BLaER1 (cell line): Measurements from ENCODE around the gene SLC44A2.

Source experiments
- H3K27ac ChIP-seq: shearing (Covaris generic); formaldehyde crosslinking; 2 replicates; pipeline ENCODE4 v1.8.1; 2022
- H3K27me3 ChIP-seq: shearing (Covaris generic); formaldehyde crosslinking; 2 replicates; pipeline ENCODE4 v1.8.1; 2022
- H3K36me3 ChIP-seq: shearing (Covaris generic); formaldehyde crosslinking; 2 replicates; pipeline ENCODE4 v1.8.1; 2022
- H3K4me1 ChIP-seq: shearing (Covaris generic); formaldehyde crosslinking; 2 replicates; pipeline ENCODE4 v1.8.1; 2022
- H3K4me2 ChIP-seq: shearing (Covaris generic); formaldehyde crosslinking; 2 replicates; pipeline ENCODE4 v1.8.1; 2022
- H3K4me3 ChIP-seq: shearing (Covaris generic); formaldehyde crosslinking; 2 replicates; pipeline ENCODE4 v1.8.1; 2022
- H3K9ac ChIP-seq: shearing (Covaris generic); formaldehyde crosslinking; 2 replicates; pipeline ENCODE4 v1.8.1; 2022
- H3K9me3 ChIP-seq: shearing (Covaris generic); formaldehyde crosslinking; 2 replicates; pipeline ENCODE4 v1.8.1; 2022
- H4K20me1 ChIP-seq: shearing (Covaris generic); formaldehyde crosslinking; 2 replicates; pipeline ENCODE4 v1.8.1; 2022
- Cebpa-rat ChIP-seq: shearing (Covaris generic); IDR thresholded peaks from 2 replicates; pipeline ENCODE4 v1.8.1; 2022

Gene SLC44A2

GRCh38 chr19:10615429-10616023 is 9.8 kb upstream of the SLC44A2 start:
- no peak for TF ChIP-seq Cebpa-rat

GRCh38 chr19:10617409-10618121 is 7.8 kb upstream of the SLC44A2 start:
- Histone ChIP-seq H3K9ac (no peak overlapping the region), H4K20me1 (peaks cover 100% of the 10 kb centered on the region), H3K4me3 (no peak overlapping the region), H3K9me3 (peaks cover 4% of the 10 kb centered on the region; the same call in 1 of the 2 replicates), H3K27ac (no peak overlapping the region), H3K36me3 (peaks cover 93% of the 10 kb centered on the region), H3K4me1 (peaks cover 65% of the 10 kb centered on the region), H3K4me2 (no peak overlapping the region), H3K27me3 (no peaks in the 10 kb centered on the region)
- TF ChIP-seq Cebpa-rat = no peak

More at GRCh38 chr19:10615429-10616023, 9.8 kb upstream of the SLC44A2 start:
- H4K20me1 ChIP-seq = peaks cover 100% of the 10 kb centered on the region
- H3K36me3 ChIP-seq = peaks cover 89% of the 10 kb centered on the region
- peak overlapping the region; percentile 55 for H3K4me2 ChIP-seq
- no peak overlapping the region for H3K27ac ChIP-seq
- no peaks in the 10 kb centered on the region for H3K27me3 ChIP-seq
- H3K9me3 ChIP-seq = peaks cover 4% of the 10 kb centered on the region; the same call in 1 of the 2 replicates
- peaks cover 48% of the 10 kb centered on the region for H3K4me1 ChIP-seq
- H3K4me3 ChIP-seq = no peak overlapping the region
- H3K9ac ChIP-seq = no peak overlapping the region; the same call in 1 of the 2 replicates

GRCh38 chr19:10618846-10619245 is 6.5 kb upstream of the SLC44A2 start:
- Histone ChIP-seq H4K20me1 (peaks cover 100% of the 10 kb centered on the region), H3K27ac (no peak overlapping the region), H3K9me3 (no peaks in the 10 kb centered on the region), H3K4me3 (no peak overlapping the region), H3K4me2 (no peak overlapping the region), H3K27me3 (no peaks in the 10 kb centered on the region), H3K4me1 (peaks cover 72% of the 10 kb centered on the region), H3K9ac (no peak overlapping the region), H3K36me3 (peaks cover 93% of the 10 kb centered on the region)
- no peak for TF ChIP-seq Cebpa-rat

- Histone ChIP-seq H3K9me3 (no peaks in the 10 kb centered on the region), H4K20me1 (peaks cover 100% of the 10 kb centered on the region), H3K27ac (no peak overlapping the region), H3K36me3 (peaks cover 98% of the 10 kb centered on the region), H3K4me1 (peaks cover 55% of the 10 kb centered on the region), H3K9ac (no peak overlapping the region), H3K4me2 (peak overlapping the region; percentile 27; the same call in 1 of the 2 replicates), H3K27me3 (no peaks in the 10 kb centered on the region), H3K4me3 (no peak overlapping the region)
- no peak for TF ChIP-seq Cebpa-rat
Measured at GRCh38 chr19:10620786-10621185, 4.6 kb upstream of the SLC44A2 start.

- H3K27me3 ChIP-seq = no peaks in the 10 kb centered on the region
- no peak for TF ChIP-seq Cebpa-rat
- H3K9me3 ChIP-seq = no peaks in the 10 kb centered on the region
- no peak overlapping the region for H3K4me3 ChIP-seq
- H3K4me1 ChIP-seq = peaks cover 45% of the 10 kb centered on the region
- peaks cover 99% of the 10 kb centered on the region for H3K36me3 ChIP-seq
- H4K20me1 ChIP-seq = peaks cover 100% of the 10 kb centered on the region
- H3K4me2 ChIP-seq = no peak overlapping the region
- no peak overlapping the region for H3K9ac ChIP-seq
- no peak overlapping the region for H3K27ac ChIP-seq
Measured at GRCh38 chr19:10621966-10622365, 3.4 kb upstream of the SLC44A2 start.

DNA sequence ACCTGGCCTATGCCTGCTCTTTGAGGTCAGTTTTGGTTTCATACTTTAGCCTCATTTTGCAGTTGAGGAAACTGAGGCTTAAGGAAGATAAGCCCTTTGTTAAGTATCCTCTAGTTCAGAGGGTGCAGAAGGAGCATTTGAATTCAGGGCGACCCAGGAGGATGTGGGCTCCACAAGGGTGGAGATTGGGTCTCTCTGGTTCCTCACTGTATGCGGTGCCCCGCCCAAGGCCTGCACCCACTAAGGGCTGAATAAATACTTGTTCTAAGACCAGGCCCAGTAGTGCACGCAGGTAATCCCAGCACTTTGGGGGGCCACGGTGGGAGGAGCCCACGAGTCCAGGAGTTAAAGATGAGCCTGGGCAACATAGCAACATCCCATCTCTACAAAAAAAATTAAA is 768 bp upstream of the SLC44A2 start:
- Histone ChIP-seq H3K4me1 (peaks cover 33% of the 10 kb centered on the region), H3K9ac (peak overlapping the region; percentile 29; the same call in 1 of the 2 replicates)

GRCh38 chr19:10625762-10626138 is 397 bp downstream of the SLC44A2 start:
- no peak overlapping the region for H3K27ac ChIP-seq
- H3K4me3 ChIP-seq = no peak overlapping the region
- H3K4me2 ChIP-seq = no peak overlapping the region
- no peak overlapping the region for H3K9ac ChIP-seq
- TF ChIP-seq Cebpa-rat = no peak
- peaks cover 21% of the 10 kb centered on the region for H3K4me1 ChIP-seq
- H3K9me3 ChIP-seq = no peaks in the 10 kb centered on the region
- no peaks in the 10 kb centered on the region for H3K27me3 ChIP-seq
- H4K20me1 ChIP-seq = peaks cover 91% of the 10 kb centered on the region
- H3K36me3 ChIP-seq = peaks cover 99% of the 10 kb centered on the region

More for the DNA sequence above, 768 bp upstream of the SLC44A2 start:
- peaks cover 93% of the 10 kb centered on the region for H4K20me1 ChIP-seq
- H3K9me3 ChIP-seq = no peaks in the 10 kb centered on the region
- no peak overlapping the region for H3K27ac ChIP-seq
- peaks cover 99% of the 10 kb centered on the region for H3K36me3 ChIP-seq
- H3K4me2 ChIP-seq = no peak overlapping the region
- no peaks in the 10 kb centered on the region for H3K27me3 ChIP-seq
- no peak for TF ChIP-seq Cebpa-rat
- no peak overlapping the region for H3K4me3 ChIP-seq

DNA sequence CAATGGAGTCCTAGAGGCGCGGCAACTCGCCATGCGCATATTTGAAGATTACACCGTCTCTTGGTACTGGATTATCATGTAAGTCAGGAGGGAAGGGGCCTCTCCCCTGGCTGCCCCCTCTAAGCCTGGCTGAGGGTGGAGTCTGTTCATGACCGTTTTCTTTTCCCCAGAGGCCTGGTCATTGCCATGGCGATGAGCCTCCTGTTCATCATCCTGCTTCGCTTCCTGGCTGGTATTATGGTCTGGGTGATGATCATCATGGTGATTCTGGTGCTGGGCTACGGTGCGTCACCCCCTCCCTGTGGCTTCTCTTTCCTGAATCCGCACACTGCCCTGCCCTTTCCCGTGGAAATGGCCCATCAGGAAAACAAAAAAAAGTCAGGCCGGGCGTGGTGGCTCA is 6.5 kb downstream of the SLC44A2 start:
- H3K27ac ChIP-seq = no peak overlapping the region
- no peaks in the 10 kb centered on the region for H3K9me3 ChIP-seq
- peaks cover 99% of the 10 kb centered on the region for H3K36me3 ChIP-seq
- no peaks in the 10 kb centered on the region for H3K27me3 ChIP-seq
- H4K20me1 ChIP-seq = peaks cover 51% of the 10 kb centered on the region
- TF ChIP-seq Cebpa-rat = no peak
- H3K4me3 ChIP-seq = no peak overlapping the region
- H3K4me2 ChIP-seq = peak overlapping the region; percentile 42; the same call in 1 of the 2 replicates
- H3K9ac ChIP-seq = no peak overlapping the region
- H3K4me1 ChIP-seq = peaks cover 12% of the 10 kb centered on the region

DNA sequence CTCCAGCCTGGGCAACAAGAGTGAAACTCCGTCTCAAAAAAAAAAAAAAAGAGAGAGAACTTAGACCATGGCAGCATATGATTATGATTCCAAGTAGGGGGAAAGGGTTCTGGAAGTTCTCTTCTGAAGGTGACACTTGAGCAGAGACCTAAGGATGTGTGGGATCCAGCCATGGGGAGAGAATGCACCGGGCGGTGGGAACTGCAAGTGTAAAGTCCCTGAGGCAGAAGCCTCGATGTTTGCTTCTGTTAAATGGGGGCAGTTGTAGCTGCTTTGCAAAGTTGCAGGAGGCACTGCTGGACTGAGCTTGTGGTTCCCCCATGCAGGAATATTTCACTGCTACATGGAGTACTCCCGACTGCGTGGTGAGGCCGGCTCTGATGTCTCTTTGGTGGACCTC is 9.1 kb downstream of the SLC44A2 start:
- Histone ChIP-seq H3K9me3 (no peaks in the 10 kb centered on the region), H4K20me1 (peaks cover 43% of the 10 kb centered on the region), H3K36me3 (peaks cover 99% of the 10 kb centered on the region), H3K4me1 (peaks cover 12% of the 10 kb centered on the region), H3K9ac (no peak overlapping the region), H3K4me2 (no peak overlapping the region), H3K27ac (no peak overlapping the region), H3K27me3 (no peaks in the 10 kb centered on the region), H3K4me3 (no peak overlapping the region)
- no peak for TF ChIP-seq Cebpa-rat

GRCh38 chr19:10634963-10635362 is 9.6 kb downstream of the SLC44A2 start:
- no peak overlapping the region for H3K9ac ChIP-seq
- peaks cover 99% of the 10 kb centered on the region for H3K36me3 ChIP-seq
- no peak overlapping the region for H3K4me3 ChIP-seq
- peaks cover 12% of the 10 kb centered on the region for H3K4me1 ChIP-seq
- no peak overlapping the region for H3K4me2 ChIP-seq
- H4K20me1 ChIP-seq = peaks cover 41% of the 10 kb centered on the region
- no peak for TF ChIP-seq Cebpa-rat
- no peaks in the 10 kb centered on the region for H3K27me3 ChIP-seq
- H3K27ac ChIP-seq = no peak overlapping the region
- H3K9me3 ChIP-seq = no peaks in the 10 kb centered on the region
